ENCODE data around the gene CYSTM1. TPM values are rescaled to one million over a fixed set of nuclear protein-coding genes. Genes with fewer than 3 reads are reported as not detected.

Gene CYSTM1
- total and polyA plus RNA-seq, 2 donors (not counting 3 experiments of a cell fraction or from before 2014, with no cell fraction given) = 28.9 to 41.5 TPM

DNA sequence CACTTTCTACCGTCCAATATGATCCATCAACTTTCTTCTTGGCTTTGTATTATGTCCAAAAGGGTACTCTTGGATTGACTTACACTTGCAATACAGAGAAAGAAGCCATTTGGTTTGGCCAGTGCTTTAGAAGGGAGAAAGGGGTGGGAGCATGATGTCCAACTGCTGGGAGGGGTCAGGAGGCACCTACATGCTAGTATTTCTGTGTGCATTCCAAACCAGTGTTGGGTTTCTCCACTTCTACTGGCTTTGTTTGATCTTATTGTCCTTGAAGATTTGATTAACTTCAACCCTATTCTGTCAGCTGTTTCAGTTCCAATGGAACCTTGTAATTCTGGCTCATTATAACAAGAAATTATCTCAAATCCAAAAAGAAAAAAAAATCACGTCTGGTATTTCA is 27.6 kb downstream of the CYSTM1 start:
- dilution Hi-C loops (cut with MboI; ENCODE audit: extremely low pct_ligation_motif_present, low sequenced_read_pairs) = no loop called here
- Histone ChIP-seq H3K36me3 (ENCODE audit: control insufficient read depth in 2 of 2, extremely low read depth in 1 of 2, insufficient read depth in 2 of 2, low read length in 2 of 2) (no peaks in the 10 kb centered on the region), H3K4me2 (ENCODE audit: insufficient read depth, low read length) (no peak overlapping the region), H3K79me2 (ENCODE audit: control insufficient read depth, insufficient read depth, low read length) (no peaks in the 10 kb centered on the region), H2AFZ (ENCODE audit: low read depth, low read length) (no peak overlapping the region), H3K27me3 (ENCODE audit: control insufficient read depth in 2 of 2, insufficient read depth in 2 of 2, low read length in 2 of 2) (no peaks in the 10 kb centered on the region), H3K4me3 (replicated peaks in 1 of 3; ENCODE audit: insufficient read depth in 1 of 3, low read depth in 1 of 3, low read length in 3 of 3) (no peak overlapping the region), H3K9me1 (replicated peaks; ENCODE audit: control insufficient read depth, extremely low read depth, insufficient read depth, low read length) (no peaks in the 10 kb centered on the region), H3K9me3 (replicated peaks; ENCODE audit: control insufficient read depth, insufficient read depth, low read length) (no peaks in the 10 kb centered on the region), H3K27ac (ENCODE audit: insufficient read depth, low read depth, low read length) (no peak overlapping the region), H4K20me1 (replicated peaks; ENCODE audit: control insufficient read depth, extremely low read depth, insufficient read depth, low read length) (no peaks in the 10 kb centered on the region), H3K9ac (replicated peaks; ENCODE audit: extremely low read depth, insufficient read depth, low read length) (no peak overlapping the region), H3K4me1 (ENCODE audit: control insufficient read depth, extremely low read depth, insufficient read depth, low read length) (peaks cover 14% of the 10 kb centered on the region)
- DNase-seq (ENCODE audit: low read depth, low spot score) = no peak
- ChIA-PET POLR2A (no interaction called here), CTCF (no interaction called here)
- no peak for FAIRE-seq
- no peak for TF ChIP-seq MYC (IDR thresholded peaks at IDR 0.05; ENCODE audit: low read depth, low read length)
- TF ChIP-seq EZH2 (IDR thresholded peaks at IDR 0.05; ENCODE audit: borderline replicate concordance, low read depth, low read length, severe bottlenecking) = no peak
- TF ChIP-seq, protein P1, sequence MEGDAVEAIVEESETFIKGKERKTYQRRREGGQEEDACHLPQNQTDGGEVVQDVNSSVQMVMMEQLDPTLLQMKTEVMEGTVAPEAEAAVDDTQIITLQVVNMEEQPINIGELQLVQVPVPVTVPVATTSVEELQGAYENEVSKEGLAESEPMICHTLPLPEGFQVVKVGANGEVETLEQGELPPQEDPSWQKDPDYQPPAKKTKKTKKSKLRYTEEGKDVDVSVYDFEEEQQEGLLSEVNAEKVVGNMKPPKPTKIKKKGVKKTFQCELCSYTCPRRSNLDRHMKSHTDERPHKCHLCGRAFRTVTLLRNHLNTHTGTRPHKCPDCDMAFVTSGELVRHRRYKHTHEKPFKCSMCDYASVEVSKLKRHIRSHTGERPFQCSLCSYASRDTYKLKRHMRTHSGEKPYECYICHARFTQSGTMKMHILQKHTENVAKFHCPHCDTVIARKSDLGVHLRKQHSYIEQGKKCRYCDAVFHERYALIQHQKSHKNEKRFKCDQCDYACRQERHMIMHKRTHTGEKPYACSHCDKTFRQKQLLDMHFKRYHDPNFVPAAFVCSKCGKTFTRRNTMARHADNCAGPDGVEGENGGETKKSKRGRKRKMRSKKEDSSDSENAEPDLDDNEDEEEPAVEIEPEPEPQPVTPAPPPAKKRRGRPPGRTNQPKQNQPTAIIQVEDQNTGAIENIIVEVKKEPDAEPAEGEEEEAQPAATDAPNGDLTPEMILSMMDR (IDR thresholded peaks at IDR 0.05; ENCODE audit: extremely low read depth in 1 of 2, insufficient read depth in 1 of 2, low read depth in 1 of 2, low read length in 2 of 2) = no peak
- no peak for TF ChIP-seq JUN (IDR thresholded peaks at IDR 0.05; ENCODE audit: borderline replicate concordance, insufficient read depth, insufficient read length, low read depth)
- TF ChIP-seq POLR2A (IDR thresholded peaks at IDR 0.05; ENCODE audit: low read depth, low read length) = no peak
- TF ChIP-seq FOS (IDR thresholded peaks at IDR 0.05; ENCODE audit: borderline replicate concordance, insufficient read depth, low read length) = no peak
- TF ChIP-seq, protein P2, sequence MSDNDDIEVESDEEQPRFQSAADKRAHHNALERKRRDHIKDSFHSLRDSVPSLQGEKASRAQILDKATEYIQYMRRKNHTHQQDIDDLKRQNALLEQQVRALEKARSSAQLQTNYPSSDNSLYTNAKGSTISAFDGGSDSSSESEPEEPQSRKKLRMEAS (IDR thresholded peaks at IDR 0.05; ENCODE audit: insufficient read depth, insufficient read length) = no peak
- TF ChIP-seq POLR2AphosphoS5 (IDR thresholded peaks at IDR 0.05; ENCODE audit: insufficient read depth, low read depth, low read length) = no peak
- TF ChIP-seq GATA2 (IDR thresholded peaks at IDR 0.05; ENCODE audit: insufficient read depth, insufficient read length, low read depth, low read length) = no peak
- no TSS peak for BruUV-seq (replicated peaks)
- intact Hi-C loops (cut with micrococcal nuclease) = no loop called here
